ENCODE measurements around the gene MARVELD2.

DNA sequence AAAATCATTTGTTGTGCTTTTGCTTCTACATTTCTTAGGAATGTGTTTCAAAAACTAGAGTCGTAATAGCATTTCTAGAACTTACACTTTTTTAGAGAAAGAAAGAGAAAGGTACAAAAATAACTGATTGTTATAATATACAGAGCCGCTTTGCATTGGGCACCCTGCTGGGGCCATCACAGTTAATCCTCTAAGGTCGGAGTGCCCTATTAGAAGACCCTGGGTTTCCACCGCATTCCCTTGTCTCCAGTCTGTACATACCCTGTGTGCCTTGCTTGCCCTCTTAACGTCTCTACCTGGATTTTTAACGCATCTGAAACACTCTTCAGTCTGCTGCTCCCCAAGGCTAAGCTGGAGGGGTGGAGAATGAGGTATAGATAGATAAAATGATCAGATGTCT, 1.3 kb downstream of the MARVELD2 start:
- TF ChIP-seq, protein P1, sequence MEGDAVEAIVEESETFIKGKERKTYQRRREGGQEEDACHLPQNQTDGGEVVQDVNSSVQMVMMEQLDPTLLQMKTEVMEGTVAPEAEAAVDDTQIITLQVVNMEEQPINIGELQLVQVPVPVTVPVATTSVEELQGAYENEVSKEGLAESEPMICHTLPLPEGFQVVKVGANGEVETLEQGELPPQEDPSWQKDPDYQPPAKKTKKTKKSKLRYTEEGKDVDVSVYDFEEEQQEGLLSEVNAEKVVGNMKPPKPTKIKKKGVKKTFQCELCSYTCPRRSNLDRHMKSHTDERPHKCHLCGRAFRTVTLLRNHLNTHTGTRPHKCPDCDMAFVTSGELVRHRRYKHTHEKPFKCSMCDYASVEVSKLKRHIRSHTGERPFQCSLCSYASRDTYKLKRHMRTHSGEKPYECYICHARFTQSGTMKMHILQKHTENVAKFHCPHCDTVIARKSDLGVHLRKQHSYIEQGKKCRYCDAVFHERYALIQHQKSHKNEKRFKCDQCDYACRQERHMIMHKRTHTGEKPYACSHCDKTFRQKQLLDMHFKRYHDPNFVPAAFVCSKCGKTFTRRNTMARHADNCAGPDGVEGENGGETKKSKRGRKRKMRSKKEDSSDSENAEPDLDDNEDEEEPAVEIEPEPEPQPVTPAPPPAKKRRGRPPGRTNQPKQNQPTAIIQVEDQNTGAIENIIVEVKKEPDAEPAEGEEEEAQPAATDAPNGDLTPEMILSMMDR (IDR thresholded peaks at IDR 0.05): no peak
- TF ChIP-seq POLR2A (IDR thresholded peaks at IDR 0.05): no peak

Data from lower leg skin (tissue), 3 donors.